HepG2 (cell line): ENCODE data around the gene TTLL10. TPM values are rescaled to one million over a fixed set of nuclear protein-coding genes. Genes with fewer than 3 reads are reported as not detected.

Source experiments
- ATAC-seq: fragments of 200-7000 bp; cut with Tn5 transposase; 3 replicates; pipeline ENCODE4 v1.9.1; 2020; ENCODE audit warnings: mild to moderate bottlenecking, moderate library complexity
- BruUV-seq: library from RNA; stranded (reverse); fragments of 400-500 nt; replicated peaks from 2 replicates; lab custom pipeline; 2021; lab: Mats Ljungman, UMichigan
- CTCF ChIA-PET: fragments of 300-600 bp; formaldehyde crosslinking; extraction: SDS; loops from one replicate; lab custom pipeline; 2021; ENCODE audit warnings: low total read pairs, inconsistent platforms, low intra/inter-chr PET ratio; lab: Yijun Ruan, JAX
- POLR2A ChIA-PET: fragments of 350-600 bp; sonication (Branson Sonifier 250); formaldehyde crosslinking; loops from one replicate; lab custom pipeline; 2020; ENCODE audit warnings: antibody characterized with exemption, inconsistent platforms; lab: Yijun Ruan, JAX
- DNase-seq: peaks from one replicate; pipeline ENCODE4 v3.0.0-alpha.2; 2015; ENCODE audit warnings: low spot score
- FAIRE-seq: peaks from 3 replicates; lab custom pipeline; 2011; peaks lifted over from hg19 to GRCh38; lab: Jason Lieb, UNC
- H2AFZ ChIP-seq: one replicate; pipeline ENCODE4 v1.6.1; 2011; ENCODE audit warnings: low read length, inconsistent platforms
- H3K27ac ChIP-seq: fragments of 300-600 bp; 3 replicates; pipeline ENCODE4 v1.8.0; 2011; ENCODE audit warnings: mixed run types, mild to moderate bottlenecking, mixed read lengths, low read length, inconsistent platforms; ENCODE audit not compliant: insufficient read depth; ENCODE audit errors: extremely low read length
- H3K27me3 ChIP-seq, 2 experiments: fragments of 200-600 bp in 1 of 2; 2 replicates in 1 of 2; 3 replicates in 1 of 2; pipeline versions ENCODE4 v1.6.0 to v1.8.0; 2011; ENCODE audit warnings: low read length in 2 of 2, mild to moderate bottlenecking in 2 of 2, moderate library complexity in 2 of 2, inconsistent platforms in 1 of 2; ENCODE audit not compliant: insufficient read depth in 2 of 2, control insufficient read depth in 1 of 2
- H3K36me3 ChIP-seq, 2 experiments: fragments of 200-600 bp in 1 of 2; replicated peaks in 1 of 2; 2 replicates in 1 of 2; 3 replicates in 1 of 2; pipeline versions ENCODE4 v1.5.1 to v1.8.0; 2011; ENCODE audit warnings: low read length in 2 of 2, inconsistent platforms in 1 of 2; ENCODE audit not compliant: insufficient read depth in 2 of 2, control insufficient read depth in 1 of 2
- H3K4me1 ChIP-seq: 2 replicates; pipeline ENCODE4 v1.5.1; 2012; ENCODE audit warnings: low read length, inconsistent platforms; ENCODE audit not compliant: insufficient read depth
- H3K4me2 ChIP-seq: 2 replicates; pipeline ENCODE4 v1.6.0; 2011; ENCODE audit warnings: low read depth, low read length, inconsistent platforms
- H3K4me3 ChIP-seq, 3 experiments: fragments of 200-600 bp in 1 of 3; sonication (generic), shearing (Covaris generic) in 1 of 3; replicated peaks in 1 of 3; 2 replicates each; pipeline ENCODE4 v1.5.1; 2011 to 2016; ENCODE audit warnings: low read length in 3 of 3, inconsistent platforms in 2 of 3, low read depth in 2 of 3, mild to moderate bottlenecking in 2 of 3, control low read depth in 1 of 3, mixed read lengths in 1 of 3; ENCODE audit not compliant: insufficient read depth in 1 of 3
- H3K79me2 ChIP-seq: one replicate; pipeline ENCODE4 v1.6.1; 2011; ENCODE audit warnings: low read length, inconsistent platforms; ENCODE audit not compliant: insufficient read depth
- H3K9ac ChIP-seq: 2 replicates; pipeline ENCODE4 v1.6.0; 2011; ENCODE audit warnings: mild to moderate bottlenecking, low read depth, low read length, inconsistent platforms; ENCODE audit not compliant: insufficient read depth
- H3K9me3 ChIP-seq: 2 replicates; pipeline ENCODE4 v1.5.1; 2012; ENCODE audit warnings: mild to moderate bottlenecking, low read length
- H4K20me1 ChIP-seq: 2 replicates; pipeline ENCODE4 v1.6.0; 2011; ENCODE audit warnings: inconsistent platforms, mild to moderate bottlenecking, low read length, moderate library complexity; ENCODE audit not compliant: insufficient read depth
- NONO ChIP-seq, 2 experiments: fragments of 450-650 bp in 1 of 2; sonication (generic) in 1 of 2; formaldehyde crosslinking in 1 of 2; IDR thresholded peaks in 1 of 2; conservative IDR thresholded peaks in 1 of 2; 2 replicates each; pipeline versions ENCODE4 v1.6.1 to v1.8.0; 2017 to 2022; ENCODE audit warnings: mild to moderate bottlenecking in 1 of 2, missing genetic modification reagents in 1 of 2, moderate library complexity in 1 of 2
- PPARG ChIP-seq: conservative IDR thresholded peaks from 2 replicates; pipeline ENCODE4 v1.6.1; 2016; ENCODE audit warnings: missing biosample characterization, missing genetic modification reagents
- RCOR2 ChIP-seq: IDR thresholded peaks from 2 replicates; pipeline ENCODE4 v1.6.1; 2016; ENCODE audit warnings: missing biosample characterization, missing genetic modification reagents
- RFX3 ChIP-seq: IDR thresholded peaks from 2 replicates; pipeline ENCODE4 v1.6.1; 2016; ENCODE audit warnings: missing biosample characterization, missing genetic modification reagents
- ZBTB38 ChIP-seq: sonication (generic); formaldehyde crosslinking; IDR thresholded peaks from 2 replicates; pipeline ENCODE4 v1.5.1; 2020; ENCODE audit warnings: mild to moderate bottlenecking, missing genetic modification reagents
- ZC3H13 ChIP-seq: sonication (generic); formaldehyde crosslinking; IDR thresholded peaks from 2 replicates; pipeline ENCODE4 v1.8.1; 2023; ENCODE audit warnings: mild to moderate bottlenecking, missing genetic modification reagents, moderate library complexity
- WGBS: methylation state at CpG from one replicate; pipeline ENCODE4 v1.1.6; 2017; ENCODE audit warnings: low lambda C conversion rate; 5-methylcytosine and 5-hydroxymethylcytosine counted together
- in situ Hi-C: cut with HindIII; loops from 2 replicates; pipeline ENCODE4 v1.10.0; 2017; ENCODE audit warnings: low pct_unique_long_range_greater_than_20kb; ENCODE audit not compliant: extremely low pct_ligation_motif_present
- intact Hi-C: fragments of 100-400 bp; cut with micrococcal nuclease; formaldehyde crosslinking; loops from one replicate; pipeline ENCODE4 v1.10.0; 2022; ENCODE audit not compliant: unreplicated experiment
- polyA plus RNA-seq, 8 experiments: library from polyadenylated mRNA; depleted of rRNA in 3 of 8; stranded (reverse) in 7 of 8; unstranded in 1 of 8; fragments of >200 nt; fragmentation: Illumina TruSeq in 4 of 8; extraction: Trizol in 4 of 8; gene quantifications; 2 replicates each; pipeline versions ENCODE4 v1.2.1 to v1.2.3, GENCODE V29; 2011 to 2016; ENCODE audit warnings: low read depth in 4 of 8, missing spikeins in 1 of 8, mixed read lengths in 1 of 8; ENCODE audit not compliant: insufficient read depth in 1 of 8
- total RNA-seq, 5 experiments: library from RNA; depleted of rRNA; stranded (reverse); fragments of >200 nt; fragmentation: Illumina TruSeq; extraction: Trizol; gene quantifications; 2 replicates each; pipeline ENCODE4 v1.2.3, GENCODE V29; 2016; ENCODE audit warnings: low read depth in 1 of 5
- TF ChIP-seq, protein P1 (sequence below): sonication (generic); formaldehyde crosslinking; IDR thresholded peaks from 2 replicates; pipeline ENCODE4 v1.4.0; 2020; ENCODE audit warnings: mild to moderate bottlenecking, missing genetic modification reagents
- TF ChIP-seq, protein P2 (sequence below): sonication (generic); formaldehyde crosslinking; IDR thresholded peaks from 2 replicates; pipeline ENCODE4 v1.4.0; 2020; ENCODE audit warnings: mild to moderate bottlenecking, missing genetic modification reagents
- TF ChIP-seq, protein P3 (sequence below): sonication (generic); formaldehyde crosslinking; conservative IDR thresholded peaks from 2 replicates; pipeline ENCODE4 v1.4.0; 2020; ENCODE audit warnings: missing genetic modification reagents
- TF ChIP-seq, protein P4 (sequence below): sonication (generic); formaldehyde crosslinking; conservative IDR thresholded peaks from 2 replicates; pipeline ENCODE4 v1.8.0; 2022; ENCODE audit warnings: low read depth, missing genetic modification reagents

The TTLL10 gene
- total and polyA plus RNA-seq, 2 of the 13 experiments (the other 11 are each of a cell fraction or from before 2014, with no cell fraction given): not detected

DNA sequence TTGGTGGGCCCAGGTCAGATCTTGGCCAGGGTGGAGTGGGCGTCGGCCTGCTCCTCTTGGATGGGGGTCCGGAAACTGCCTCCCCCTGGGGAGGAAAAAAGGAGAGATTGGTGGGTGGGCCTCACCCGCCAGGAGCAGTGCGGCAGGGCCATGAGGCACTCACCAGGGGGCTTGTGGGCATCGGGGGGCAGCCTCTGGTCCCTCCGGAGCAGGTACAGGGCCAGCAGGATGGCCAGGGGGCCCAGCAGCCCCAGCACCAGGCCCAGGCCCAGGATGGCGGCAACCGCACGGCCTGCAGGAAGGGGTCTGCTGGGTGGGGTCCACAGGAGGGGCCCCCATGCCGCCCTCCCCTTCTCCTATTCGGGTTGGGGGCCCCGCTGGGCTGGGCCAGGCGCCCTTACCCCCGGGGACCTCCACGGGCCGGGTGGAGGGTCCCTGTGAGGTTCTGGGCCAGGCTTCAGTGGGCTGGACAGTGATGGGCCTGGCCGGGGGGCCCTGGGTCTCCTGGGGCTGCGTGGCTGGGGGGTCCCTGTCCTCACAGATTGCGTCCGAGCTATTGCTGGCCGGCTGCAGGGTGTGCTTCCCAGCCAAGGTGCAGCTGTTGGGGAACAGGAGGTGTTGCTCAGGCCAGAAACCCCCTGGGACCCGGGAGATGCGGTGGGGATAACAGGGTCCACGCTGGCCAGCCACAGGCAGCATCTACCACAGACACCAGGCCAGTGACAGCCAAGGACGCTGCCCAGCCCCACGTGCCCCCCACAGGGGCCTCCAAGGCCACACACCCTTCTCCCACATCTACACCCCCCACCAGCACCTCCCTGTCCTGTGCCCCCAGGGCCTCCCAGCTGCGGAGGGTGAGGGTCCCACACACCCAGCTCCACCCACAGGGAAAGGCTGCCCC, 38.1 kb downstream of the TTLL10 start:
- H3K4me3 ChIP-seq: no peak overlapping the region
- no peak overlapping the region for H3K4me2 ChIP-seq
- H3K9me3 ChIP-seq: no peaks in the 10 kb centered on the region
- POLR2A ChIA-PET: no interaction called here
- ATAC-seq (no peak), DNase-seq (no peak), FAIRE-seq (no peak)
- no TSS peak for BruUV-seq
- H2AFZ ChIP-seq: no peak overlapping the region
- H4K20me1 ChIP-seq: no peaks in the 10 kb centered on the region
- H3K27ac ChIP-seq: no peak overlapping the region
- H3K27me3 ChIP-seq: peaks cover 7 to 51% of the 10 kb centered on the region in 2 experiments; a peak in 3 of 5 replicates
- no peaks in the 10 kb centered on the region for H3K4me1 ChIP-seq
- H3K9ac ChIP-seq: no peak overlapping the region
- no peaks in the 10 kb centered on the region for H3K79me2 ChIP-seq
- CTCF ChIA-PET: no interaction called here
- in situ Hi-C loops (no loop called here), intact Hi-C loops (no loop called here)
- H3K36me3 ChIP-seq: 0 out of 5 replicates have a peak, but pooled peaks cover 0 to 5% of the 10 kb centered on the region in 2 experiments
- WGBS: no CpG with 5 or more reads among the region's 28 CpGs
- TF ChIP-seq, protein P1, sequence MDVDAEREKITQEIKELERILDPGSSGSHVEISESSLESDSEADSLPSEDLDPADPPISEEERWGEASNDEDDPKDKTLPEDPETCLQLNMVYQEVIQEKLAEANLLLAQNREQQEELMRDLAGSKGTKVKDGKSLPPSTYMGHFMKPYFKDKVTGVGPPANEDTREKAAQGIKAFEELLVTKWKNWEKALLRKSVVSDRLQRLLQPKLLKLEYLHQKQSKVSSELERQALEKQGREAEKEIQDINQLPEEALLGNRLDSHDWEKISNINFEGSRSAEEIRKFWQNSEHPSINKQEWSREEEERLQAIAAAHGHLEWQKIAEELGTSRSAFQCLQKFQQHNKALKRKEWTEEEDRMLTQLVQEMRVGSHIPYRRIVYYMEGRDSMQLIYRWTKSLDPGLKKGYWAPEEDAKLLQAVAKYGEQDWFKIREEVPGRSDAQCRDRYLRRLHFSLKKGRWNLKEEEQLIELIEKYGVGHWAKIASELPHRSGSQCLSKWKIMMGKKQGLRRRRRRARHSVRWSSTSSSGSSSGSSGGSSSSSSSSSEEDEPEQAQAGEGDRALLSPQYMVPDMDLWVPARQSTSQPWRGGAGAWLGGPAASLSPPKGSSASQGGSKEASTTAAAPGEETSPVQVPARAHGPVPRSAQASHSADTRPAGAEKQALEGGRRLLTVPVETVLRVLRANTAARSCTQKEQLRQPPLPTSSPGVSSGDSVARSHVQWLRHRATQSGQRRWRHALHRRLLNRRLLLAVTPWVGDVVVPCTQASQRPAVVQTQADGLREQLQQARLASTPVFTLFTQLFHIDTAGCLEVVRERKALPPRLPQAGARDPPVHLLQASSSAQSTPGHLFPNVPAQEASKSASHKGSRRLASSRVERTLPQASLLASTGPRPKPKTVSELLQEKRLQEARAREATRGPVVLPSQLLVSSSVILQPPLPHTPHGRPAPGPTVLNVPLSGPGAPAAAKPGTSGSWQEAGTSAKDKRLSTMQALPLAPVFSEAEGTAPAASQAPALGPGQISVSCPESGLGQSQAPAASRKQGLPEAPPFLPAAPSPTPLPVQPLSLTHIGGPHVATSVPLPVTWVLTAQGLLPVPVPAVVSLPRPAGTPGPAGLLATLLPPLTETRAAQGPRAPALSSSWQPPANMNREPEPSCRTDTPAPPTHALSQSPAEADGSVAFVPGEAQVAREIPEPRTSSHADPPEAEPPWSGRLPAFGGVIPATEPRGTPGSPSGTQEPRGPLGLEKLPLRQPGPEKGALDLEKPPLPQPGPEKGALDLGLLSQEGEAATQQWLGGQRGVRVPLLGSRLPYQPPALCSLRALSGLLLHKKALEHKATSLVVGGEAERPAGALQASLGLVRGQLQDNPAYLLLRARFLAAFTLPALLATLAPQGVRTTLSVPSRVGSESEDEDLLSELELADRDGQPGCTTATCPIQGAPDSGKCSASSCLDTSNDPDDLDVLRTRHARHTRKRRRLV (CRISPR knock-in tag): no peak
- TF ChIP-seq RCOR2: no peak
- no peak for TF ChIP-seq NONO (IDR thresholded peaks at IDR 0.05)
- TF ChIP-seq NONO (CRISPR knock-in tag; conservative IDR thresholded peaks at IDR 0.05): no peak
- TF ChIP-seq, protein P2, sequence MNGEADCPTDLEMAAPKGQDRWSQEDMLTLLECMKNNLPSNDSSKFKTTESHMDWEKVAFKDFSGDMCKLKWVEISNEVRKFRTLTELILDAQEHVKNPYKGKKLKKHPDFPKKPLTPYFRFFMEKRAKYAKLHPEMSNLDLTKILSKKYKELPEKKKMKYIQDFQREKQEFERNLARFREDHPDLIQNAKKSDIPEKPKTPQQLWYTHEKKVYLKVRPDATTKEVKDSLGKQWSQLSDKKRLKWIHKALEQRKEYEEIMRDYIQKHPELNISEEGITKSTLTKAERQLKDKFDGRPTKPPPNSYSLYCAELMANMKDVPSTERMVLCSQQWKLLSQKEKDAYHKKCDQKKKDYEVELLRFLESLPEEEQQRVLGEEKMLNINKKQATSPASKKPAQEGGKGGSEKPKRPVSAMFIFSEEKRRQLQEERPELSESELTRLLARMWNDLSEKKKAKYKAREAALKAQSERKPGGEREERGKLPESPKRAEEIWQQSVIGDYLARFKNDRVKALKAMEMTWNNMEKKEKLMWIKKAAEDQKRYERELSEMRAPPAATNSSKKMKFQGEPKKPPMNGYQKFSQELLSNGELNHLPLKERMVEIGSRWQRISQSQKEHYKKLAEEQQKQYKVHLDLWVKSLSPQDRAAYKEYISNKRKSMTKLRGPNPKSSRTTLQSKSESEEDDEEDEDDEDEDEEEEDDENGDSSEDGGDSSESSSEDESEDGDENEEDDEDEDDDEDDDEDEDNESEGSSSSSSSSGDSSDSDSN (CRISPR knock-in tag): no peak
- TF ChIP-seq PPARG (CRISPR knock-in tag): no peak
- TF ChIP-seq RFX3 (CRISPR knock-in tag): no peak
- TF ChIP-seq ZC3H13: no peak
- TF ChIP-seq, protein P3, sequence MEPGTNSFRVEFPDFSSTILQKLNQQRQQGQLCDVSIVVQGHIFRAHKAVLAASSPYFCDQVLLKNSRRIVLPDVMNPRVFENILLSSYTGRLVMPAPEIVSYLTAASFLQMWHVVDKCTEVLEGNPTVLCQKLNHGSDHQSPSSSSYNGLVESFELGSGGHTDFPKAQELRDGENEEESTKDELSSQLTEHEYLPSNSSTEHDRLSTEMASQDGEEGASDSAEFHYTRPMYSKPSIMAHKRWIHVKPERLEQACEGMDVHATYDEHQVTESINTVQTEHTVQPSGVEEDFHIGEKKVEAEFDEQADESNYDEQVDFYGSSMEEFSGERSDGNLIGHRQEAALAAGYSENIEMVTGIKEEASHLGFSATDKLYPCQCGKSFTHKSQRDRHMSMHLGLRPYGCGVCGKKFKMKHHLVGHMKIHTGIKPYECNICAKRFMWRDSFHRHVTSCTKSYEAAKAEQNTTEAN: no peak
- TF ChIP-seq, protein P4, sequence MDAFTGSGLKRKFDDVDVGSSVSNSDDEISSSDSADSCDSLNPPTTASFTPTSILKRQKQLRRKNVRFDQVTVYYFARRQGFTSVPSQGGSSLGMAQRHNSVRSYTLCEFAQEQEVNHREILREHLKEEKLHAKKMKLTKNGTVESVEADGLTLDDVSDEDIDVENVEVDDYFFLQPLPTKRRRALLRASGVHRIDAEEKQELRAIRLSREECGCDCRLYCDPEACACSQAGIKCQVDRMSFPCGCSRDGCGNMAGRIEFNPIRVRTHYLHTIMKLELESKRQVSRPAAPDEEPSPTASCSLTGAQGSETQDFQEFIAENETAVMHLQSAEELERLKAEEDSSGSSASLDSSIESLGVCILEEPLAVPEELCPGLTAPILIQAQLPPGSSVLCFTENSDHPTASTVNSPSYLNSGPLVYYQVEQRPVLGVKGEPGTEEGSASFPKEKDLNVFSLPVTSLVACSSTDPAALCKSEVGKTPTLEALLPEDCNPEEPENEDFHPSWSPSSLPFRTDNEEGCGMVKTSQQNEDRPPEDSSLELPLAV (CRISPR knock-in tag): no peak
- no peak for TF ChIP-seq ZBTB38 (CRISPR knock-in tag)
